Endothelial cell of umbilical vein (primary cell): ENCODE data around the gene FAM53A. TPM values are rescaled to one million over a fixed set of nuclear protein-coding genes. Genes with fewer than 3 reads are reported as not detected.
A peak's percentile ranks its signal among the peaks of the same experiment; 100 is the strongest.

ENCODE experiments used
- BruUV-seq: library from RNA; stranded (reverse); fragments of 400-500 nt; replicated peaks from 2 replicates; lab custom pipeline; 2021; lab: Mats Ljungman, UMichigan
- CTCF ChIA-PET: fragments of 300-600, 350-600 bp; sonication (Branson Sonifier 250); formaldehyde crosslinking; loops from one replicate; lab custom pipeline; 2021; ENCODE audit warnings: antibody characterized with exemption, inconsistent platforms; lab: Charles Lee
- POLR2A ChIA-PET: fragments of 300-600, 350-600 bp; sonication (Branson Sonifier 250); formaldehyde crosslinking; loops from one replicate; lab custom pipeline; 2021; ENCODE audit warnings: antibody characterized with exemption, inconsistent platforms; lab: Charles Lee
- DNase-seq: peaks from one replicate; pipeline ENCODE4 v3.0.0-alpha.2; 2011; ENCODE audit warnings: low read depth, low spot score
- FAIRE-seq: peaks from 2 replicates; lab custom pipeline; 2011; peaks lifted over from hg19 to GRCh38; lab: Jason Lieb, UNC
- H2AFZ ChIP-seq: 2 replicates; pipeline ENCODE4 v1.6.0; 2012; ENCODE audit warnings: low read depth, low read length, control low read depth, inconsistent platforms
- H3K27ac ChIP-seq: 2 replicates; pipeline ENCODE4 v1.5.1; 2011; ENCODE audit warnings: low read depth, mild to moderate bottlenecking, control low read depth, low read length, moderate library complexity; ENCODE audit not compliant: insufficient read depth
- H3K27me3 ChIP-seq, 2 experiments: 2 replicates each; pipeline versions ENCODE4 v1.6.0 to v1.6.1; 2011; ENCODE audit warnings: low read length in 2 of 2, mixed read lengths in 1 of 2; ENCODE audit not compliant: control insufficient read depth in 2 of 2, insufficient read depth in 2 of 2
- H3K36me3 ChIP-seq, 2 experiments: 2 replicates in 1 of 2; 3 replicates in 1 of 2; pipeline ENCODE4 v1.5.1; 2011; ENCODE audit warnings: low read length in 2 of 2, mild to moderate bottlenecking in 1 of 2, moderate library complexity in 1 of 2; ENCODE audit not compliant: control insufficient read depth in 2 of 2, insufficient read depth in 2 of 2; ENCODE audit errors: extremely low read depth in 1 of 2
- H3K4me1 ChIP-seq: 3 replicates; pipeline ENCODE4 v1.5.1; 2011; ENCODE audit warnings: mild to moderate bottlenecking, low read length; ENCODE audit not compliant: control insufficient read depth, insufficient read depth; ENCODE audit errors: extremely low read depth
- H3K4me2 ChIP-seq: 2 replicates; pipeline ENCODE4 v1.6.1; 2011; ENCODE audit warnings: low read length, control low read depth, mixed read lengths; ENCODE audit not compliant: insufficient read depth
- H3K4me3 ChIP-seq, 3 experiments: fragments of 200-600 bp in 1 of 3; sonication (generic), shearing (Covaris generic) in 1 of 3; replicated peaks in 1 of 3; 2 replicates each; pipeline ENCODE4 v1.5.1; 2011 to 2016; ENCODE audit warnings: control low read depth in 3 of 3, low read length in 3 of 3, mild to moderate bottlenecking in 2 of 3, inconsistent platforms in 1 of 3, low read depth in 1 of 3, moderate library complexity in 1 of 3; ENCODE audit not compliant: insufficient read depth in 1 of 3
- H3K79me2 ChIP-seq: 2 replicates; pipeline ENCODE4 v1.6.0; 2012; ENCODE audit warnings: low read length, inconsistent platforms; ENCODE audit not compliant: control insufficient read depth, insufficient read depth
- H3K9ac ChIP-seq: replicated peaks from 2 replicates; pipeline ENCODE3; 2011; ENCODE audit warnings: low read length, control low read depth; ENCODE audit not compliant: insufficient read depth; ENCODE audit errors: extremely low read depth
- H3K9me1 ChIP-seq: replicated peaks from 3 replicates; pipeline ENCODE4 v1.6.0; 2011; ENCODE audit warnings: mild to moderate bottlenecking, low read length; ENCODE audit not compliant: control insufficient read depth, insufficient read depth; ENCODE audit errors: extremely low read depth
- H3K9me3 ChIP-seq: replicated peaks from 2 replicates; pipeline ENCODE4 v1.5.1; 2012; ENCODE audit warnings: low read length, inconsistent platforms; ENCODE audit not compliant: control insufficient read depth, insufficient read depth
- H4K20me1 ChIP-seq: replicated peaks from 2 replicates; pipeline ENCODE3; 2011; ENCODE audit warnings: mild to moderate bottlenecking, low read length; ENCODE audit not compliant: control insufficient read depth, insufficient read depth; ENCODE audit errors: extremely low read depth
- CTCF ChIP-seq, 2 donors: IDR thresholded peaks; 1 replicate in 1 of 2; 2 replicates in 1 of 2; pipeline ENCODE4 v1.5.1; 2011; ENCODE audit warnings: low read length in 2 of 2, mild to moderate bottlenecking in 2 of 2, moderate library complexity in 2 of 2, control low read depth in 1 of 2, inconsistent platforms in 1 of 2, low read depth in 1 of 2; ENCODE audit not compliant: insufficient read depth in 1 of 2; ENCODE audit errors: extremely low read depth in 1 of 2
- EZH2 ChIP-seq: IDR thresholded peaks from 2 replicates; pipeline ENCODE4 v1.6.1; 2012; ENCODE audit warnings: borderline replicate concordance, low read depth, mild to moderate bottlenecking, moderate library complexity, low read length, inconsistent platforms; ENCODE audit not compliant: severe bottlenecking
- FOS ChIP-seq: IDR thresholded peaks from 2 replicates; pipeline ENCODE4 v1.6.1; 2011; ENCODE audit warnings: mild to moderate bottlenecking, low read length, moderate library complexity, borderline replicate concordance; ENCODE audit not compliant: insufficient read depth
- GATA2 ChIP-seq: IDR thresholded peaks from 2 replicates; pipeline ENCODE4 v1.7.0; 2011; ENCODE audit warnings: low read depth, mild to moderate bottlenecking, moderate library complexity, mixed read lengths, low read length; ENCODE audit not compliant: insufficient read length, insufficient read depth
- JUN ChIP-seq: IDR thresholded peaks from 2 replicates; pipeline ENCODE4 v1.6.1; 2011; ENCODE audit warnings: borderline replicate concordance, low read depth; ENCODE audit not compliant: insufficient read length, insufficient read depth
- MAX ChIP-seq: IDR thresholded peaks from 2 replicates; pipeline ENCODE4 v1.6.1; 2011; ENCODE audit not compliant: insufficient read depth, insufficient read length
- MYC ChIP-seq: IDR thresholded peaks from one replicate; pipeline ENCODE4 v1.6.1; 2011; ENCODE audit warnings: mild to moderate bottlenecking, low read depth, low read length
- POLR2A ChIP-seq: IDR thresholded peaks from 2 replicates; pipeline ENCODE4 v1.6.1; 2012; ENCODE audit warnings: low read depth, mild to moderate bottlenecking, control low read depth, low read length
- POLR2AphosphoS5 ChIP-seq: IDR thresholded peaks from 2 replicates; pipeline ENCODE4 v1.6.1; 2012; ENCODE audit warnings: low read depth, mild to moderate bottlenecking, control low read depth, low read length, moderate library complexity; ENCODE audit not compliant: insufficient read depth
- dilution Hi-C: fragments of 300-500 bp; cut with MboI; formaldehyde crosslinking; loops from one replicate; pipeline ENCODE4 v1.15.0; 2019; ENCODE audit warnings: low sequenced_read_pairs; ENCODE audit not compliant: extremely low pct_ligation_motif_present
- intact Hi-C: fragments of 100-400 bp; cut with micrococcal nuclease; formaldehyde crosslinking; loops from one replicate; pipeline ENCODE4 v1.10.0; 2022
- polyA plus RNA-seq, 4 experiments: library from polyadenylated mRNA; depleted of rRNA in 3 of 4; stranded (reverse) in 3 of 4; unstranded in 1 of 4; fragments of >200 nt; gene quantifications; 2 replicates each; pipeline versions ENCODE4 v1.2.1 to v1.2.3, GENCODE V29; 2011 to 2012; ENCODE audit warnings: missing spikeins in 1 of 4
- total RNA-seq: library from RNA; stranded (reverse); gene quantifications from 2 replicates; pipeline ENCODE4 v1.2.3, GENCODE V29; 2021

Gene FAM53A
- total and polyA plus RNA-seq, 2 donors (not counting 3 experiments of a cell fraction or from before 2014, with no cell fraction given): 1.3 to 1.7 TPM

- H3K9me1 ChIP-seq: no peaks in the 10 kb centered on the region
- dilution Hi-C loops (no loop called here), intact Hi-C loops (loop anchor here (1.0 kb wide), 1 partner anchor 9 kb away; the partner anchor contains the start of gene SLBP)
- TF ChIP-seq POLR2AphosphoS5 (peak; percentile 84), GATA2 (no peak)
- H3K36me3 ChIP-seq: peaks cover 2 to 18% of the 10 kb centered on the region in 2 experiments
- H3K9ac ChIP-seq: peak within 1 kb of the TSS; percentile 68
- CTCF ChIA-PET: interaction anchor here (0.9 to 12.0 kb wide), 3 partner anchors 9 to 37 kb away, joined by 3 to 347 read pairs (median 11); partner anchors contain the start of gene SLBP
- H3K79me2 ChIP-seq: peaks cover 63% of the 10 kb centered on the region
- no peaks in the 10 kb centered on the region for H4K20me1 ChIP-seq
- peak within 1 kb of the TSS; percentile 37 for H3K27ac ChIP-seq
- peak within 1 kb of the TSS; percentile 54 to 73 (median 68) for H3K4me3 ChIP-seq
- H3K4me2 ChIP-seq: peak within 1 kb of the TSS; percentile 78
- FAIRE-seq (peak; percentile 78), DNase-seq (peak; percentile 88)
- H3K27me3 ChIP-seq: no peaks in the 10 kb centered on the region
- H3K4me1 ChIP-seq: peaks cover 20% of the 10 kb centered on the region
- TSS peak; percentile 35 for BruUV-seq
- H2AFZ ChIP-seq: peak within 1 kb of the TSS; percentile 59
- POLR2A ChIA-PET: interaction anchor here (0.6 to 1.3 kb wide), 2 partner anchors 9 to 128 kb away, joined by 5 to 8 read pairs; partner anchors contain the start of gene SLBP
- H3K9me3 ChIP-seq: no peaks in the 10 kb centered on the region
Measured at GRCh38 chr4:1721003-1721665, 37.0 kb upstream of the FAM53A start, which contains the start of the genes TACC3 and TMEM129. Gene TACC3, plus strand, starts transcription at chr4:1721521. Its CDS starts 1,901 bp downstream, at chr4:1723422. Gene TMEM129, minus strand, starts transcription at chr4:1721323. Its CDS starts 486 bp downstream, at chr4:1720837.

GRCh38 chr4:1720163-1720983, 36.3 kb upstream of the FAM53A start:
- peak overlapping the region; percentile 27 to 54 (median 32) for H3K4me3 ChIP-seq
- H3K27me3 ChIP-seq: no peaks in the 10 kb centered on the region
- dilution Hi-C loops (no loop called here), intact Hi-C loops (no loop called here)
- H3K27ac ChIP-seq: peak overlapping the region; percentile 37
- ChIA-PET CTCF (interaction anchor here (4.1 to 12.0 kb wide), 2 partner anchors 9 to 28 kb away, joined by 11 to 347 read pairs; partner anchors contain the start of gene SLBP), POLR2A (interaction anchor here (1.3 kb wide), 1 partner anchor 8 kb away, joined by 8 read pairs; the partner anchor contains the start of gene SLBP)
- H2AFZ ChIP-seq: peak overlapping the region; percentile 59
- peak overlapping the region; percentile 68 for H3K9ac ChIP-seq
- DNase-seq (peak; percentile 51), FAIRE-seq (peak; percentile 37)
- no peaks in the 10 kb centered on the region for H3K9me3 ChIP-seq
- H4K20me1 ChIP-seq: no peaks in the 10 kb centered on the region
- no peaks in the 10 kb centered on the region for H3K9me1 ChIP-seq
- TF ChIP-seq CTCF (IDR thresholded peaks at IDR 0.05; ENCODE audit: extremely low read depth in 1 of 2, insufficient read depth in 1 of 2, low read depth in 1 of 2, low read length in 2 of 2) (no peak), MAX (no peak), EZH2 (no peak), GATA2 (no peak), FOS (no peak), POLR2A (peak; percentile 38), MYC (no peak), POLR2AphosphoS5 (peak; percentile 48), JUN (no peak)
- no TSS peak for BruUV-seq
- peaks cover 20% of the 10 kb centered on the region for H3K4me1 ChIP-seq
- H3K36me3 ChIP-seq: peaks cover 2 to 19% of the 10 kb centered on the region in 2 experiments
- H3K79me2 ChIP-seq: peaks cover 56% of the 10 kb centered on the region
- peak overlapping the region; percentile 14 for H3K4me2 ChIP-seq
